Testis (tissue), 3 donors: ENCODE measurements around the gene ZNF133. TPM values are rescaled to one million over a fixed set of nuclear protein-coding genes. Genes with fewer than 3 reads are reported as not detected.

Source experiments
- DNase-seq: peaks from one replicate; pipeline ENCODE4 v3.0.0-alpha.2; 2019
- H3K27ac ChIP-seq, 2 donors: fragments of 200-600 bp; sonication (generic); one replicate each; pipeline ENCODE4 v1.5.1; 2019
- H3K27me3 ChIP-seq: fragments of 200-600 bp; sonication (generic); one replicate; pipeline ENCODE4 v1.5.1; 2019
- H3K36me3 ChIP-seq: fragments of 200-600 bp; sonication (generic); one replicate; pipeline ENCODE4 v1.5.1; 2017; ENCODE audit warnings: low read depth; ENCODE audit errors: missing control alignments
- H3K4me1 ChIP-seq: fragments of 200-600 bp; sonication (generic); one replicate; pipeline ENCODE4 v1.5.1; 2019
- H3K4me3 ChIP-seq, 2 donors: fragments of 200-600 bp; sonication (generic); one replicate each; pipeline ENCODE4 v1.5.1; 2017 to 2019
- H3K9me3 ChIP-seq: fragments of 200-600 bp; sonication (generic); one replicate; pipeline ENCODE4 v1.5.1; 2017
- POLR2A ChIP-seq: fragments of 450-650 bp; IDR thresholded peaks from one replicate; pipeline ENCODE4 v1.6.1; 2017; ENCODE audit warnings: antibody characterized with exemption, mild to moderate bottlenecking, moderate library complexity
- WGBS, 2 donors: methylation state at CpG; one replicate each; pipeline ENCODE4 v1.1.5; 2018; 5-methylcytosine and 5-hydroxymethylcytosine counted together
- intact Hi-C: fragments of 100-400 bp; cut with DNase I; formaldehyde crosslinking; loops from one replicate; pipeline ENCODE4 v1.15.1; 2023; ENCODE audit warnings: low total_unique reads
- polyA plus RNA-seq: library from polyadenylated mRNA; stranded (reverse); fragments of 350-450 nt; fragmentation: Illumina TruSeq; extraction: RNeasy Lipid Tissue Mini Kit (QIAGEN cat#74804); gene quantifications from one replicate; pipeline ENCODE4 v1.2.3, GENCODE V29; 2014; ENCODE audit warnings: low read depth, low replicate concordance; ENCODE audit not compliant: insufficient read depth
- total RNA-seq, 2 donors: library from RNA; depleted of rRNA; stranded (reverse); fragments of >200 nt; gene quantifications; one replicate each; pipeline ENCODE4 v1.2.3, GENCODE V29; 2016
- TF ChIP-seq, protein P1 (sequence below), 3 experiments: fragments of 450-650 bp in 2 of 3; fragments of 200-600 bp in 1 of 3; sonication (generic) in 1 of 3; IDR thresholded peaks; one replicate each; pipeline ENCODE4 v1.5.1; 2016 to 2019; ENCODE audit warnings: antibody characterized with exemption in 3 of 3, mild to moderate bottlenecking in 2 of 3, moderate library complexity in 1 of 3

ZNF133 gene
- total and polyA plus RNA-seq, 3 donors from 2014 or later, result 13.2 to 17.1 (median 17.0) TPM

DNA sequence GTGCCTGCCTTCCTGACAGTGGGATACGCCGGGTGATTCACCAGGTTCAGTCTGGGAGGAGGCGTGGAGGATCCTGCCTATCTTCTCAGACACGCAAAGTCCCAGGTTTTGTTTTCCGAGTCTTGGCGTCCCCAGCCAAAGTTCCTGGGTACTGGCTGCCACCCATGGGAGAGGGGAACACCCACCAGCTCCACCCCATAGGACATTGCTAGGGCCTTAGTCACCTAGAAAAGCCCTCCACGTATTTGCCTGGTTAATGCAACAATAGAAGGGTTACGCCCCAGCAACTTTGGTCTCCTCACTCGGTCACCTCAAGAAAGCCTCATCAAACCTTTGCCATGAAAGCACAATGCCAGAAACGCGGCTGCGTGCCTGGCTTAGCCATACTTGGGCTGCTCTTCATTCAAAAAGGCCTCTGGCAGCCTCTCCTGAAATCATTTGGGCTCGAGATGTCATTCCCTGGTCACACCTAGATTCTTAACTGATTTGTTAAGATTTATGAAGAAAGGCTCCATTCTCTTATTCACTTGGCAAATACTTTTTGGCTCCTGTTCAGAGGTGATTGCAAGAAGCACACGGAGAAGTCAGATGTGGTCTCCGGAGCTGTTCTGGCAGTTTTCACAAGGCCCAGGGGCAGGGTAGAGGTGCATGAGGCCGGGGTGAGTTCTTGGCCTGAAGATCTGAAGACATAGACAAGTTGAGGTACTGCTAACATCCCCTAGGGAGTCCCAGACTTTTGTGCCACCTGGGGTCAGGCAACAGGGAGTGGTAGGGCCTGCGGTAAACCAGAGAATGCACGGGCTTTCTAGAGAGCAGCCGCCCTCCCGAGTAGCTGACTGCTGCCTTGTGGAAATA, 35.5 kb upstream of the ZNF133 start:
- 86 to 90% methylated on average over 20 of the region's 20 CpGs for WGBS, 2 donors
- no peak for DNase-seq
- Histone ChIP-seq H3K4me3 (no peak overlapping the region), H3K27ac (no peak overlapping the region), H3K27me3 (no peaks in the 10 kb centered on the region), H3K4me1 (no peaks in the 10 kb centered on the region), H3K9me3 (no peaks in the 10 kb centered on the region), H3K36me3 (no peaks in the 10 kb centered on the region)
- TF ChIP-seq POLR2A, result no peak
- TF ChIP-seq, protein P1, sequence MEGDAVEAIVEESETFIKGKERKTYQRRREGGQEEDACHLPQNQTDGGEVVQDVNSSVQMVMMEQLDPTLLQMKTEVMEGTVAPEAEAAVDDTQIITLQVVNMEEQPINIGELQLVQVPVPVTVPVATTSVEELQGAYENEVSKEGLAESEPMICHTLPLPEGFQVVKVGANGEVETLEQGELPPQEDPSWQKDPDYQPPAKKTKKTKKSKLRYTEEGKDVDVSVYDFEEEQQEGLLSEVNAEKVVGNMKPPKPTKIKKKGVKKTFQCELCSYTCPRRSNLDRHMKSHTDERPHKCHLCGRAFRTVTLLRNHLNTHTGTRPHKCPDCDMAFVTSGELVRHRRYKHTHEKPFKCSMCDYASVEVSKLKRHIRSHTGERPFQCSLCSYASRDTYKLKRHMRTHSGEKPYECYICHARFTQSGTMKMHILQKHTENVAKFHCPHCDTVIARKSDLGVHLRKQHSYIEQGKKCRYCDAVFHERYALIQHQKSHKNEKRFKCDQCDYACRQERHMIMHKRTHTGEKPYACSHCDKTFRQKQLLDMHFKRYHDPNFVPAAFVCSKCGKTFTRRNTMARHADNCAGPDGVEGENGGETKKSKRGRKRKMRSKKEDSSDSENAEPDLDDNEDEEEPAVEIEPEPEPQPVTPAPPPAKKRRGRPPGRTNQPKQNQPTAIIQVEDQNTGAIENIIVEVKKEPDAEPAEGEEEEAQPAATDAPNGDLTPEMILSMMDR (IDR thresholded peaks at IDR 0.05), result no peak
- intact Hi-C loops, result no loop called here

DNA sequence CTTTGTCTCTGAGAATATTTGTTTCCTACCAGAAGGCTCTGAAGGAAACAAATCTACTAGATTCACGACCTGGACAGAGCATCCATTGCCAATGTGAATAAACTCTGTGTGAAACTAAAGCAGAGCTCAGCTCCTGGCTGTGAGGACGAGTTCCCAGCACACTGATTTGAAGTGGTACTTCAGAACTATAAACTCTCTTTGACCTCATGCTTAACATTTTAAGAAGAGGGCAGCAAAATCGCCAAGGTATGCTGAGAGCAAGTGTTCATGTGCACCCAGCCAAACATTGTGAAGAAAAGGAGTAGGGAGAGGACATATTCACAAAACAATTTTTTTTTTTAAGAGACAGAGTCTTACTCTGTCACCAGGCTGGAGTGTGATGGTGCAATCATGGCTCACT, 33.7 kb upstream of the ZNF133 start:
- no peaks in the 10 kb centered on the region for H3K4me1 ChIP-seq
- no peak for DNase-seq
- intact Hi-C loops, result no loop called here
- 70 to 74% methylated on average over 3 of the region's 3 CpGs for WGBS, 2 donors
- no peaks in the 10 kb centered on the region for H3K36me3 ChIP-seq
- H3K27ac ChIP-seq, result no peak overlapping the region
- no peaks in the 10 kb centered on the region for H3K9me3 ChIP-seq
- H3K4me3 ChIP-seq, result no peak overlapping the region
- no peak for TF ChIP-seq POLR2A
- TF ChIP-seq, protein P1 (IDR thresholded peaks at IDR 0.05), result no peak
- H3K27me3 ChIP-seq, result no peaks in the 10 kb centered on the region

GRCh38 chr20:18255526-18255925, 32.8 kb upstream of the ZNF133 start:
- 79 to 91% methylated on average over 1 of the region's 1 CpG for WGBS, 2 donors
- no peak overlapping the region for H3K4me3 ChIP-seq
- H3K27me3 ChIP-seq, result no peaks in the 10 kb centered on the region
- no peak overlapping the region for H3K27ac ChIP-seq
- H3K4me1 ChIP-seq, result no peaks in the 10 kb centered on the region
- no peak for TF ChIP-seq POLR2A
- TF ChIP-seq, protein P1 (IDR thresholded peaks at IDR 0.05), result no peak
- no peak for DNase-seq
- intact Hi-C loops, result no loop called here
- no peaks in the 10 kb centered on the region for H3K36me3 ChIP-seq
- H3K9me3 ChIP-seq, result no peaks in the 10 kb centered on the region

GRCh38 chr20:18256440-18257090, 31.8 kb upstream of the ZNF133 start:
- TF ChIP-seq POLR2A, result no peak
- TF ChIP-seq, protein P1 (IDR thresholded peaks at IDR 0.05), result no peak
- Histone ChIP-seq H3K9me3 (no peaks in the 10 kb centered on the region), H3K4me1 (no peaks in the 10 kb centered on the region), H3K36me3 (no peaks in the 10 kb centered on the region), H3K27ac (no peak overlapping the region), H3K27me3 (no peaks in the 10 kb centered on the region), H3K4me3 (no peak overlapping the region)
- no peak for DNase-seq
- WGBS, 2 donors, result 56 to 61% methylated on average over 2 to 4 of the region's 4 CpGs
- intact Hi-C loops, result no loop called here
